Ishikawa (cell line): ENCODE results near the gene TMEM178B.

Source experiments
- CEBPB ChIP-seq: IDR thresholded peaks from 2 replicates; pipeline ENCODE4 v1.6.1; 2012
- CREB1 ChIP-seq: IDR thresholded peaks from 2 replicates; pipeline ENCODE4 v1.6.1; 2012; ENCODE audit warnings: low read depth
- EGR1 ChIP-seq: IDR thresholded peaks from 2 replicates; pipeline ENCODE4 v1.6.1; 2012
- EP300 ChIP-seq: IDR thresholded peaks from 2 replicates; pipeline ENCODE4 v1.6.1; 2012; ENCODE audit warnings: borderline replicate concordance
- FOXM1 ChIP-seq: IDR thresholded peaks from 2 replicates; pipeline ENCODE4 v1.6.1; 2012; ENCODE audit warnings: low read depth, borderline replicate concordance
- NFIC ChIP-seq: IDR thresholded peaks from 2 replicates; pipeline ENCODE4 v1.6.1; 2012
- RAD21 ChIP-seq: IDR thresholded peaks from 2 replicates; pipeline ENCODE4 v1.6.1; 2012; ENCODE audit warnings: low read depth
- TAF1 ChIP-seq: IDR thresholded peaks from 2 replicates; pipeline ENCODE4 v1.6.1; 2012; ENCODE audit warnings: low read depth, mild to moderate bottlenecking
- TCF12 ChIP-seq: IDR thresholded peaks from 2 replicates; pipeline ENCODE4 v1.6.1; 2012; ENCODE audit warnings: low read depth
- TEAD4 ChIP-seq: IDR thresholded peaks from 2 replicates; pipeline ENCODE4 v1.6.1; 2012
- USF1 ChIP-seq: IDR thresholded peaks from 2 replicates; pipeline ENCODE4 v1.6.1; 2012
- YY1 ChIP-seq: IDR thresholded peaks from 2 replicates; pipeline ENCODE4 v1.6.1; 2012; ENCODE audit warnings: low read depth
- ZBTB7A ChIP-seq: IDR thresholded peaks from 2 replicates; pipeline ENCODE4 v1.6.1; 2012; ENCODE audit warnings: low read depth
- TF ChIP-seq, protein P1 (sequence below): IDR thresholded peaks from 2 replicates; pipeline ENCODE4 v1.6.1; 2012; ENCODE audit warnings: low read depth, mild to moderate bottlenecking
- TF ChIP-seq, protein P2 (sequence below): IDR thresholded peaks from 2 replicates; pipeline ENCODE4 v1.6.1; 2012

TMEM178B gene

GRCh38 chr7:141281311-141281710 lies 207.4 kb downstream of the TMEM178B start:
- no peak for TF ChIP-seq RAD21
- TF ChIP-seq EGR1: no peak

DNA sequence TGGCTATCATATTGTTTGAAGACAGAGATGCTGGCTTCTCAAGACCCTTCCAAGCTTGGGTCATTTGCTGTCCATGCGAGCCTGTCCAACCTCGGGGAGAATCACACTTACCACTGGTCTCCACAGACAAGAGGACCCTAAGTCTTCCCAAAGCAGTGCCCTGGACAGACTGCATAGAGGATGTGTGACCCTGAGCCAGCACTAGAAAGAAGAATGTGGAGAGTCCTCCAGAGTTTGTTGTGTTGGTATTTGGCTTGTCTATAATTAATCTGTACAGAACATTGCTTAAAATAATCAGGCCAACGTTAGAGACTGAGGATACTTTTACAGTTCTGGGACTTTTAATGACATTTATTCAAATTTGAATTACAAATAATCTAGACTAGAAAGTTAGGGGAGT lies 212.7 kb downstream of the TMEM178B start:
- TF ChIP-seq FOXM1 (no peak), YY1 (no peak), TEAD4 (no peak), ZBTB7A (no peak), TCF12 (no peak), RAD21 (no peak), CEBPB (no peak), NFIC (no peak), EGR1 (no peak), EP300 (no peak), CREB1 (no peak), USF1 (no peak)
- TF ChIP-seq, protein P1, sequence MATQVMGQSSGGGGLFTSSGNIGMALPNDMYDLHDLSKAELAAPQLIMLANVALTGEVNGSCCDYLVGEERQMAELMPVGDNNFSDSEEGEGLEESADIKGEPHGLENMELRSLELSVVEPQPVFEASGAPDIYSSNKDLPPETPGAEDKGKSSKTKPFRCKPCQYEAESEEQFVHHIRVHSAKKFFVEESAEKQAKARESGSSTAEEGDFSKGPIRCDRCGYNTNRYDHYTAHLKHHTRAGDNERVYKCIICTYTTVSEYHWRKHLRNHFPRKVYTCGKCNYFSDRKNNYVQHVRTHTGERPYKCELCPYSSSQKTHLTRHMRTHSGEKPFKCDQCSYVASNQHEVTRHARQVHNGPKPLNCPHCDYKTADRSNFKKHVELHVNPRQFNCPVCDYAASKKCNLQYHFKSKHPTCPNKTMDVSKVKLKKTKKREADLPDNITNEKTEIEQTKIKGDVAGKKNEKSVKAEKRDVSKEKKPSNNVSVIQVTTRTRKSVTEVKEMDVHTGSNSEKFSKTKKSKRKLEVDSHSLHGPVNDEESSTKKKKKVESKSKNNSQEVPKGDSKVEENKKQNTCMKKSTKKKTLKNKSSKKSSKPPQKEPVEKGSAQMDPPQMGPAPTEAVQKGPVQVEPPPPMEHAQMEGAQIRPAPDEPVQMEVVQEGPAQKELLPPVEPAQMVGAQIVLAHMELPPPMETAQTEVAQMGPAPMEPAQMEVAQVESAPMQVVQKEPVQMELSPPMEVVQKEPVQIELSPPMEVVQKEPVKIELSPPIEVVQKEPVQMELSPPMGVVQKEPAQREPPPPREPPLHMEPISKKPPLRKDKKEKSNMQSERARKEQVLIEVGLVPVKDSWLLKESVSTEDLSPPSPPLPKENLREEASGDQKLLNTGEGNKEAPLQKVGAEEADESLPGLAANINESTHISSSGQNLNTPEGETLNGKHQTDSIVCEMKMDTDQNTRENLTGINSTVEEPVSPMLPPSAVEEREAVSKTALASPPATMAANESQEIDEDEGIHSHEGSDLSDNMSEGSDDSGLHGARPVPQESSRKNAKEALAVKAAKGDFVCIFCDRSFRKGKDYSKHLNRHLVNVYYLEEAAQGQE: no peak

DNA sequence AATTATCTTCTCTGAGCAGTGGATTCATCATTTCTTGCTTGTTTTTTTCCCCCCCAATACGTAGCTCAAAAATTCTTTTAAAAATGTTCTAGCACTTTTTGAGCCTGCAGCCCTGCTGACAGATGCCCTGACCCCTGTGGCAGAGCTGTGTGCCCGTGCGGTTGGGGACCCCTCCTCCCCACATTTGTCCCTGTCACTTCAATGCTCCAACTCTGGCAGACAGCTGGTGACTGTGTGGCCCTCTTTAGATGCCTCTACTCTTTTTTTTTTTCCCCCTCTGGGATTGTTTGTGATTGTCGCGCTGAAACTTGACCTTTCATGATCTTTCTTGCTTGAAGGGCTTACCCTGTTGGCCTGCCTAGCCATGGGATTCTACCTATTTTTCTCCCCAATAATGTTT lies 214.1 kb downstream of the TMEM178B start:
- no peak for TF ChIP-seq TAF1
- TF ChIP-seq EP300: no peak
- TF ChIP-seq CREB1: no peak
- TF ChIP-seq FOXM1: no peak
- no peak for TF ChIP-seq EGR1
- no peak for TF ChIP-seq YY1
- TF ChIP-seq NFIC: no peak
- TF ChIP-seq TEAD4: no peak
- TF ChIP-seq CEBPB: no peak

GRCh38 chr7:141288626-141289025 lies 214.8 kb downstream of the TMEM178B start:
- no peak for TF ChIP-seq CREB1
- no peak for TF ChIP-seq ZBTB7A
- no peak for TF ChIP-seq EGR1
- TF ChIP-seq CEBPB: no peak
- TF ChIP-seq TEAD4: no peak
- TF ChIP-seq TAF1: no peak

GRCh38 chr7:141290365-141290764 lies 216.5 kb downstream of the TMEM178B start:
- TF ChIP-seq TEAD4 (no peak), FOXM1 (no peak), EP300 (no peak), RAD21 (no peak), YY1 (no peak), CREB1 (no peak), ZBTB7A (no peak), CEBPB (no peak), EGR1 (no peak), NFIC (no peak), USF1 (no peak), TAF1 (no peak)
- TF ChIP-seq, protein P1: no peak

DNA sequence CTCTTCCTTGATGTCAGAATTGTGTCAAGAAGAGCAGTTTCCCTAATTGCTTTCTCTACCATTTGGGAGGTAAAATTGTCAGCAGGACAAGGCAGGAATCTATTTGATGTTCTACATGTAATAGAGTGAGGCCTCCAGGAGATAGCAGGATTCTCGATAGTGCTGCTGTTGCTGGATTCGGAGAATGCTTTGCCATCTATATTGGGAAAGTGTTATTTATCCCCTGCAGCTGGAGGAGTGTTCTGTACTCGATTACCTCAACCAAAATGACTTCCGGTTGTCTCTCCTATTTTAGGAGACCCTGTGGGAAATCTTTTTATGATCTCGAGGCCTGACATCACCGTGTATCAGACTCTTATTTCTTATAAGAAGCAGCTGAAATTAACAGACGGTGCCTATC lies 217.1 kb downstream of the TMEM178B start:
- TF ChIP-seq TCF12: no peak
- TF ChIP-seq ZBTB7A: no peak
- no peak for TF ChIP-seq NFIC
- TF ChIP-seq, protein P2, sequence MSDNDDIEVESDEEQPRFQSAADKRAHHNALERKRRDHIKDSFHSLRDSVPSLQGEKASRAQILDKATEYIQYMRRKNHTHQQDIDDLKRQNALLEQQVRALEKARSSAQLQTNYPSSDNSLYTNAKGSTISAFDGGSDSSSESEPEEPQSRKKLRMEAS: no peak
- no peak for TF ChIP-seq RAD21
- no peak for TF ChIP-seq TAF1
- no peak for TF ChIP-seq FOXM1
- no peak for TF ChIP-seq TEAD4
- no peak for TF ChIP-seq CEBPB
- TF ChIP-seq, protein P1: no peak
- TF ChIP-seq EP300: no peak
- no peak for TF ChIP-seq CREB1
- TF ChIP-seq USF1: no peak
